K562 (cell line): ENCODE results near the gene ZNF581. TPM values are rescaled to one million over a fixed set of nuclear protein-coding genes. Genes with fewer than 3 reads are reported as not detected.

Source experiments
- CC2D1A ChIP-seq: fragments of 450-650 bp; IDR thresholded peaks from 2 replicates; pipeline ENCODE4 v1.6.1; 2017; ENCODE audit warnings: mild to moderate bottlenecking
- CHD1 ChIP-seq: fragments of 200-600 bp; sonication (generic); IDR thresholded peaks from one replicate; pipeline ENCODE4 v1.6.1; 2012; ENCODE audit warnings: mild to moderate bottlenecking, moderate library complexity, low read length, inconsistent platforms
- COPS2 ChIP-seq: fragments of 450-650 bp; conservative IDR thresholded peaks from 2 replicates; pipeline ENCODE4 v1.6.1; 2016; ENCODE audit warnings: mild to moderate bottlenecking, moderate library complexity
- DACH1 ChIP-seq: fragments of 450-650 bp; IDR thresholded peaks from 2 replicates; pipeline ENCODE4 v1.6.1; 2018; ENCODE audit not compliant: partially characterized antibody
- DIDO1 ChIP-seq: fragments of 450-650 bp; IDR thresholded peaks from 2 replicates; pipeline ENCODE4 v1.6.1; 2016; ENCODE audit warnings: low read depth, missing biosample characterization, missing genetic modification characterization
- FOXK1 ChIP-seq: sonication (generic); formaldehyde crosslinking; IDR thresholded peaks from 2 replicates; pipeline ENCODE4 v1.8.0; 2022; ENCODE audit warnings: missing genetic modification reagents, mild to moderate bottlenecking, borderline replicate concordance
- HNRNPL ChIP-seq: fragments of 200-400 bp; formaldehyde crosslinking; IDR thresholded peaks from 2 replicates; pipeline ENCODE4 v1.6.1; 2017; ENCODE audit warnings: low read depth, mild to moderate bottlenecking, low read length
- HSF4 ChIP-seq: fragments of 250-450 bp; sonication (Bioruptor Pico); IDR thresholded peaks from 2 replicates; pipeline ENCODE4 v2.1.2; 2022; ENCODE audit warnings: mild to moderate bottlenecking, moderate library complexity, borderline replicate concordance
- KDM5B ChIP-seq: fragments of 200-600 bp; sonication (generic); IDR thresholded peaks from 2 replicates; pipeline ENCODE4 v1.6.1; 2012; ENCODE audit warnings: low read depth, mild to moderate bottlenecking, moderate library complexity, low read length, control low read depth, inconsistent platforms; ENCODE audit not compliant: insufficient replicate concordance
- NFE2 ChIP-seq: IDR thresholded peaks from 2 replicates; pipeline ENCODE4 v1.6.1; 2014; ENCODE audit warnings: antibody characterized with exemption, low read depth
- NFIX ChIP-seq: fragments of 250-450 bp; sonication (Bioruptor Pico); IDR thresholded peaks from 2 replicates; pipeline ENCODE4 v1.4.0; 2020; ENCODE audit warnings: low read depth, mild to moderate bottlenecking, moderate library complexity
- NONO ChIP-seq, 2 experiments: fragments of 200-400 bp in 1 of 2; fragments of 450-650 bp in 1 of 2; formaldehyde crosslinking in 1 of 2; IDR thresholded peaks; 2 replicates each; pipeline ENCODE4 v1.6.1; 2017; ENCODE audit warnings: low read depth in 2 of 2, mild to moderate bottlenecking in 2 of 2, moderate library complexity in 2 of 2, low read length in 1 of 2
- OTX1 ChIP-seq: fragments of 450-650 bp; formaldehyde crosslinking; IDR thresholded peaks from 2 replicates; pipeline ENCODE4 v1.4.0; 2022; ENCODE audit warnings: mild to moderate bottlenecking
- SMAD2 ChIP-seq: fragments of 150-350 bp; IDR thresholded peaks from 2 replicates; pipeline ENCODE4 v1.6.1; 2014; ENCODE audit warnings: low read depth, mild to moderate bottlenecking, low read length
- SNRNP70 ChIP-seq: fragments of 200-400 bp; formaldehyde crosslinking; optimal IDR thresholded peaks from 2 replicates; pipeline ENCODE3; 2017; ENCODE audit warnings: low read depth, low read length
- SOX6 ChIP-seq: fragments of 450-650 bp; IDR thresholded peaks from 2 replicates; pipeline ENCODE4 v1.6.1; 2014; ENCODE audit warnings: mild to moderate bottlenecking
- SRSF7 ChIP-seq: fragments of 200-400 bp; formaldehyde crosslinking; optimal IDR thresholded peaks from 2 replicates; pipeline ENCODE3; 2017; ENCODE audit warnings: mild to moderate bottlenecking, low read depth, low read length
- YY1 ChIP-seq, 3 experiments: IDR thresholded peaks; 2 replicates each; pipeline ENCODE4 v1.6.1; 2011; ENCODE audit warnings: low read length in 2 of 3, mild to moderate bottlenecking in 2 of 3, moderate library complexity in 2 of 3, borderline replicate concordance in 1 of 3, control low read depth in 1 of 3, low read depth in 1 of 3; ENCODE audit not compliant: insufficient read depth in 3 of 3, insufficient replicate concordance in 2 of 3, control insufficient read depth in 1 of 3, insufficient read length in 1 of 3; ENCODE audit errors: extremely low read depth in 1 of 3
- polyA plus RNA-seq, 8 experiments: library from polyadenylated mRNA; depleted of rRNA in 4 of 8; stranded (reverse) in 5 of 8; unstranded in 3 of 8; fragments of >200 nt; fragmentation: Nextera tagmentation in 2 of 8; fragmentation: Illumina TruSeq in 1 of 8; extraction: Ambion mirVana in 2 of 8; extraction: Trizol in 1 of 8; gene quantifications; 2 replicates each; pipeline versions ENCODE4 v1.2.1 to v1.2.3, GENCODE V29; 2011 to 2014; ENCODE audit warnings: inconsistent platforms in 1 of 8, missing spikeins in 1 of 8
- total RNA-seq, 7 experiments: library from RNA; depleted of rRNA in 6 of 7; stranded (reverse); fragments of >200 nt in 6 of 7; fragmentation: Illumina TruSeq in 2 of 7; extraction: Trizol in 2 of 7; gene quantifications; 2 replicates each; pipeline versions ENCODE4 v1.2.1 to v1.2.3, GENCODE V29; 2011 to 2021; ENCODE audit warnings: low replicate concordance in 1 of 7
- TF ChIP-seq, protein P1 (sequence below), 2 experiments: fragments of 450-650 bp in 1 of 2; sonication (generic) in 1 of 2; formaldehyde crosslinking in 1 of 2; IDR thresholded peaks; 2 replicates each; pipeline versions ENCODE4 v1.7.1 to v1.9.0; 2016 to 2022; ENCODE audit warnings: inconsistent platforms in 1 of 2, mild to moderate bottlenecking in 1 of 2, missing genetic modification reagents in 1 of 2

Gene ZNF581
- total and polyA plus RNA-seq, 9 of the 15 experiments (the other 6 are each of a cell fraction or from before 2014, with no cell fraction given), result 2.4 to 39.4 (median 15.4) TPM

DNA sequence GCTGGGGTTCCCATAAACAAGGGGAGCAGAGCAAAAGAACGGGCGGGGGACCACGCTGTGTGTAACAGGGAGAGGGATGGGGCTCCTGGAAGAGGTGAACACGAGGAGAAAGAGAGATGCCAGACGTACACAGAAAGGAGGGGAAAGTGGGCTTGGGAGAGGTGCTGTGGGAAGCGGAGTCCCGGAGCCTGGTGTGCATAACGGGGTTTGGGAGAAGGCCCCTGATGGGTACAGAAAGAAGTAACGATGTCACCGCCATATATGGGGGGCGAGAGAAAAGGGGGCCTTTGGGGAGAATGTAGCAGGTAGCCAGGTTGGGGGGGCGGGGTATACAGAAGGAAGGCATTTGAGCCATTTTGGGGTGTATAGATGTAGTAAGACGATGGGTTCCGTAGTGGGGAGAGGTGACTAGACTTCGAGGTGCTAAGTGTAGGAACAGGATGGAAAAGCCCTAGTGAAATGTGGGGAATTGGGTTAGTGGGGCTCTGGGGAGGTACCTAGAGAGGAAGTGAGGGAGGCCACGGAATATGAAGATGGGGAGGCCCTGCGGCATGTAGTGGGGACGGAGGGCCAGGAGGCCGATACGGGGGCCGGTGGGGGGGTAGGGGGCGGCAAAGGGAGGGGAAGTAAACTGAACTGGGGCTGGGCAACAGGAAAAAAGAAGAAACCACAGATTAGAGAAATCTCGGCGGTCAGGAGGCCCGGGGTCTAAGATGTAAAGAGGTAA, 1.9 kb upstream of the ZNF581 start (continued):
- TF ChIP-seq NONO (IDR thresholded peaks at IDR 0.05; ENCODE audit: low read depth in 2 of 2, low read length in 1 of 2) (no peak), SMAD2 (no peak), DIDO1 (no peak), DACH1 (no peak), SOX6 (no peak), NFIX (CRISPR knock-in tag) (no peak), YY1 (IDR thresholded peaks at IDR 0.05; ENCODE audit: borderline replicate concordance in 1 of 3, control insufficient read depth in 1 of 3, extremely low read depth in 1 of 3, insufficient read depth in 3 of 3, insufficient read length in 1 of 3, insufficient replicate concordance in 2 of 3, low read depth in 1 of 3, low read length in 2 of 3) (peak in 1 of 3 experiments; percentile 7), COPS2 (no peak), CHD1 (peak; percentile 76), KDM5B (peak; percentile 63), FOXK1 (CRISPR knock-in tag) (no peak), HSF4 (CRISPR knock-in tag) (no peak), SNRNP70 (no peak), NFE2 (no peak), OTX1 (CRISPR knock-in tag) (peak; percentile 59; the same call in 1 of the 2 replicates), HNRNPL (no peak), CC2D1A (0 out of 2 replicates have a peak, but pooled peaks have one; percentile 11), SRSF7 (no peak)
- TF ChIP-seq, protein P1, sequence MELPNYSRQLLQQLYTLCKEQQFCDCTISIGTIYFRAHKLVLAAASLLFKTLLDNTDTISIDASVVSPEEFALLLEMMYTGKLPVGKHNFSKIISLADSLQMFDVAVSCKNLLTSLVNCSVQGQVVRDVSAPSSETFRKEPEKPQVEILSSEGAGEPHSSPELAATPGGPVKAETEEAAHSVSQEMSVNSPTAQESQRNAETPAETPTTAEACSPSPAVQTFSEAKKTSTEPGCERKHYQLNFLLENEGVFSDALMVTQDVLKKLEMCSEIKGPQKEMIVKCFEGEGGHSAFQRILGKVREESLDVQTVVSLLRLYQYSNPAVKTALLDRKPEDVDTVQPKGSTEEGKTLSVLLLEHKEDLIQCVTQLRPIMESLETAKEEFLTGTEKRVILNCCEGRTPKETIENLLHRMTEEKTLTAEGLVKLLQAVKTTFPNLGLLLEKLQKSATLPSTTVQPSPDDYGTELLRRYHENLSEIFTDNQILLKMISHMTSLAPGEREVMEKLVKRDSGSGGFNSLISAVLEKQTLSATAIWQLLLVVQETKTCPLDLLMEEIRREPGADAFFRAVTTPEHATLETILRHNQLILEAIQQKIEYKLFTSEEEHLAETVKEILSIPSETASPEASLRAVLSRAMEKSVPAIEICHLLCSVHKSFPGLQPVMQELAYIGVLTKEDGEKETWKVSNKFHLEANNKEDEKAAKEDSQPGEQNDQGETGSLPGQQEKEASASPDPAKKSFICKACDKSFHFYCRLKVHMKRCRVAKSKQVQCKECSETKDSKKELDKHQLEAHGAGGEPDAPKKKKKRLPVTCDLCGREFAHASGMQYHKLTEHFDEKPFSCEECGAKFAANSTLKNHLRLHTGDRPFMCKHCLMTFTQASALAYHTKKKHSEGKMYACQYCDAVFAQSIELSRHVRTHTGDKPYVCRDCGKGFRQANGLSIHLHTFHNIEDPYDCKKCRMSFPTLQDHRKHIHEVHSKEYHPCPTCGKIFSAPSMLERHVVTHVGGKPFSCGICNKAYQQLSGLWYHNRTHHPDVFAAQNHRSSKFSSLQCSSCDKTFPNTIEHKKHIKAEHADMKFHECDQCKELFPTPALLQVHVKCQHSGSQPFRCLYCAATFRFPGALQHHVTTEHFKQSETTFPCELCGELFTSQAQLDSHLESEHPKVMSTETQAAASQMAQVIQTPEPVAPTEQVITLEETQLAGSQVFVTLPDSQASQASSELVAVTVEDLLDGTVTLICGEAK (IDR thresholded peaks at IDR 0.05), result peak; percentile 43; the same call in 1 of the 2 replicates
- TF ChIP-seq, protein P1 (CRISPR knock-in tag; IDR thresholded peaks at IDR 0.05), result no peak
